ENCODE results near the gene HOXB2. TPM values are rescaled to one million over a fixed set of nuclear protein-coding genes. Genes with fewer than 3 reads are reported as not detected.

Gene HOXB2
- total and polyA plus RNA-seq, 2 of the 8 experiments (the other 6 are each of a cell fraction or from before 2014, with no cell fraction given) = not detected

DNA sequence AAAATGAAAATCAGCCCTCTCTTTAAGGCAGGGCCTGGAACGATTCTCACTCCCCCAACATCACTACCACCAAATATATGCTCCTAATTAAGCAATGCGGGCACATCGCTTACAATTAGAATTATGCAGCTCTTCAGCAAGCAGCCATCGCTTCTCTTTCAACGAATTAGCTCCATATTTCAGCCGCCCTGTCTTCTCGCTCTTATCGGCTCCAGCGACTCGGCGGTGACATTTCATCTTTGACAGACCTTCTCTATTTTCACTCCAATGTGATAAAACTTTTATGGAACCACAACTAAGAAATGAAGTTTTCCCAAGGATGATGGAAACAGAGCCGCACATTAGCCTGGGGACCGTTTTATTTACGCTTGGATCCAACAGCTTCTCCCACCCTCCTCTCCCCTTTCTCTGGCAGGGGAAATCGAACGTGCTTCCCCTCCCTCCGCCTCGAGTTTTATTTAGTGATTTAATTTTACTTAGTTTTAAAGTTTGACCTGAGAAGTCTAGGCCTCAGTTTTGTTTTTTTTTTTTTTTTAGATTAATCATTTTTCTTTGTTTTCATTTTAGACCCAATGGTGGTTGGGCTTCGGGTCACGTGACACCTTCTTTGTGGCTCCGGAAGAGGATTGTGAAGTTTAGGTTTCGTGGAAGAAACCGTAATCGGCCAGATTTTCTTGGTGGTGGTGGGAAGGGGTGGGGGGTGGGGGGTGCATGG, 3.1 kb upstream of the HOXB2 start:
- Histone ChIP-seq H3K27ac (ENCODE audit: low read depth, low read length) (no peak overlapping the region), H3K79me2 (ENCODE audit: control insufficient read depth in 1 of 2, insufficient read depth in 2 of 2, low read length in 2 of 2) (no peaks in the 10 kb centered on the region), H4K91ac (replicated peaks; ENCODE audit: insufficient read length, low read length) (no peak overlapping the region), H3K18ac (ENCODE audit: extremely low read depth, low read length) (no peak overlapping the region; the same call in 1 of the 2 replicates), H2BK120ac (replicated peaks; ENCODE audit: low read depth, low read length) (no peak overlapping the region), H2BK5ac (ENCODE audit: low read depth, low read length) (no peak overlapping the region), H2BK20ac (ENCODE audit: low read length) (0 out of 2 replicates have a peak overlapping the region, but pooled peaks have one; percentile 48), H3K23ac (ENCODE audit: insufficient read length) (no peak overlapping the region), H3K4me3 (ENCODE audit: extremely low read depth in 1 of 4, insufficient read depth in 2 of 4, low read depth in 3 of 4, low read length in 4 of 4) (peak overlapping the region in 1 of 4 experiments; percentile 2; a peak in 1 of 8 replicates), H4K8ac (ENCODE audit: extremely low read depth, insufficient read depth, low read length) (no peak overlapping the region), H2AK5ac (ENCODE audit: low read depth, low read length) (no peak overlapping the region), H3K14ac (ENCODE audit: insufficient read length) (no peak overlapping the region), H3K4ac (replicated peaks; ENCODE audit: insufficient read length, low read depth, low read length) (no peak overlapping the region), H2BK12ac (ENCODE audit: low read depth, low read length) (no peak overlapping the region), H4K5ac (ENCODE audit: insufficient read length, low read depth, low read length) (no peak overlapping the region), H3K36me3 (ENCODE audit: control insufficient read depth in 2 of 4, insufficient read depth in 4 of 4, low read length in 3 of 4) (peaks cover 0 to 6% (median 0%) of the 10 kb centered on the region in 4 experiments; a peak in 1 of 8 replicates), H3K4me2 (ENCODE audit: insufficient read depth in 1 of 2, low read depth in 2 of 2, low read length in 2 of 2) (peak overlapping the region in 1 of 2 experiments; percentile 10; a peak in 2 of 4 replicates), H3K4me1 (replicated peaks in 1 of 4; ENCODE audit: control insufficient read depth in 3 of 4, insufficient read depth in 4 of 4, low read length in 3 of 4) (peaks cover 7 to 30% (median 11%) of the 10 kb centered on the region in 4 experiments), H3K56ac (replicated peaks; ENCODE audit: insufficient read length, low read depth, low read length) (no peak overlapping the region), H2AFZ (ENCODE audit: low read length) (no peak overlapping the region), H3K27me3 (replicated peaks in 1 of 4; ENCODE audit: control insufficient read depth in 3 of 4, extremely low read depth in 1 of 4, insufficient read depth in 3 of 4, low read length in 3 of 4) (peaks cover 94 to 100% (median 99%) of the 10 kb centered on the region in 4 experiments), H3K9me3 (ENCODE audit: insufficient read depth in 2 of 2, low read depth in 1 of 2, low read length in 1 of 2) (no peaks in the 10 kb centered on the region), H3K79me1 (ENCODE audit: low read depth, low read length) (no peaks in the 10 kb centered on the region), H3K23me2 (ENCODE audit: low read depth, low read length) (no peaks in the 10 kb centered on the region; the same call in 1 of the 2 replicates), H4K20me1 (replicated peaks in 1 of 2; ENCODE audit: control insufficient read depth in 1 of 2, insufficient read depth in 2 of 2, low read length in 2 of 2) (peaks cover 17 to 18% of the 10 kb centered on the region in 2 experiments), H3K9ac (replicated peaks in 1 of 4; ENCODE audit: extremely low read depth in 1 of 4, low read depth in 3 of 4, low read length in 3 of 4) (no peak overlapping the region), H2BK15ac (ENCODE audit: low read length) (no peak overlapping the region)
- CTCF ChIA-PET (ENCODE audit: partially characterized antibody) = interaction anchor here (1.0 to 6.6 kb wide), 13 partner anchors 8 to 76 kb away, joined by 3 to 53 read pairs (median 6); partner anchors contain the start of genes HOXB1, HOXB3 and HOXB5
- POLR2A ChIA-PET (ENCODE audit: partially characterized antibody) = interaction anchor here (0.6 to 0.7 kb wide), 2 partner anchors 66 to 196 kb away, joined by 3 read pairs; no protein-coding TSS in a partner anchor
- no peak for FAIRE-seq
- whole genome bisulfite sequencing, 2 experiments (ENCODE audit: extremely low coverage in 1 of 2, insufficient coverage in 1 of 2, insufficient read length in 1 of 2, insufficient replicate concordance in 2 of 2, low coverage in 1 of 2, low lambda C conversion rate in 2 of 2, missing lambda C conversion rate in 1 of 2) = 11% methylated on average over 24 of the region's 24 CpGs; no CpG with 5 or more reads in 1 of the 2 experiments
- DNase-seq (ENCODE audit: low read depth in 1 of 2, low spot score in 2 of 2) = no peak
- TF ChIP-seq KDM5A (IDR thresholded peaks at IDR 0.05; ENCODE audit: low read length) (no peak), POLR2A (IDR thresholded peaks at IDR 0.05; ENCODE audit: control extremely low read depth in 1 of 2, low read depth in 2 of 2, low read length in 2 of 2) (no peak), RAD21 (IDR thresholded peaks at IDR 0.05 in 1 of 2, conservative IDR thresholded peaks at IDR 0.05 in 1 of 2; ENCODE audit: low read depth in 2 of 2, low read length in 2 of 2) (no peak), TCF12 (IDR thresholded peaks at IDR 0.05; ENCODE audit: low read depth, low read length) (no peak), CREB1 (IDR thresholded peaks at IDR 0.05) (no peak), SIN3A (conservative IDR thresholded peaks at IDR 0.05 in 1 of 2, IDR thresholded peaks at IDR 0.05 in 1 of 2; ENCODE audit: low read depth in 1 of 2, low read length in 2 of 2) (no peak)
